ENCODE results near the gene BCAP29. TPM values are rescaled to one million over a fixed set of nuclear protein-coding genes. Genes with fewer than 3 reads are reported as not detected.

BCAP29 gene
- total RNA-seq, 1 donor from 2014 or later: 54.9 TPM

DNA sequence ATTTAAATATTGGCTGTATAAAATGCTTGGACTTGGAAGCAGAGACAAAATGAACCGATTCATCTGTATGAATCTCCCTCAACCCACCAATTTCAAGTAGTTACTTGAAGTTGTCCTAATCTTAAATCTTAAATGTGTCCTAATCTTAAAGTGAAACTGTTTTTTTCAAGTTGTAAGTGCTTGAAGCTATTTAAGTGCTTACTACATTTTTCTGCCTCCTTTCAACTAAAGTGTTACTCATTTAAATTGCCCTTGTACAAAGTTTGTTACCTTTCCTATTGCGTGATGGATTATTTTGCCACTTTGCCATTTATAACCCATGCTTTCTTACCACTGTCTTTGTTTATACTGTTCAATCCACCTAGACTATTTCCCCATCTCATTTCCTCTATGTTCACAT is 2.8 kb downstream of the BCAP29 start:
- Histone ChIP-seq H3K4me2 (ENCODE audit: low read length) (no peak overlapping the region), H3K9me3 (ENCODE audit: insufficient read depth, low read depth, low read length) (no peaks in the 10 kb centered on the region), H3K79me2 (ENCODE audit: insufficient read depth, low read length) (peaks cover 55% of the 10 kb centered on the region), H3K4me1 (ENCODE audit: insufficient read depth, low read length) (peaks cover 7% of the 10 kb centered on the region), H3K27ac (ENCODE audit: low read depth, low read length) (no peak overlapping the region), H3K36me3 (ENCODE audit: insufficient read depth, low read length) (peaks cover 8% of the 10 kb centered on the region), H2AFZ (ENCODE audit: low read depth, low read length) (no peak overlapping the region), H3K27me3 (ENCODE audit: insufficient read depth, low read length) (no peaks in the 10 kb centered on the region), H3K9ac (ENCODE audit: low read length) (no peak overlapping the region), H4K20me1 (ENCODE audit: insufficient read depth, low read length) (peaks cover 3% of the 10 kb centered on the region), H3K4me3 (ENCODE audit: insufficient read depth, low read depth, low read length) (no peak overlapping the region)
- no peak overlapping the region for H3K4me3 Mint-ChIP-seq (ENCODE audit: unreplicated experiment)
- FAIRE-seq: no peak
- peak; percentile 11 for DNase-seq (ENCODE audit: low read depth)
- H3K9me3 Mint-ChIP-seq (ENCODE audit: unreplicated experiment): no peaks in the 10 kb centered on the region
- no peak for TF ChIP-seq CTCF (IDR thresholded peaks at IDR 0.05; ENCODE audit: insufficient read depth, low read depth, low read length)
- H3K27me3 Mint-ChIP-seq (ENCODE audit: low read depth, unreplicated experiment): no peaks in the 10 kb centered on the region
- H3K27ac Mint-ChIP-seq (ENCODE audit: unreplicated experiment): no peak overlapping the region
- peaks cover 6% of the 10 kb centered on the region for H3K36me3 Mint-ChIP-seq (ENCODE audit: low read depth, unreplicated experiment)
- peaks cover 7% of the 10 kb centered on the region for H3K4me1 Mint-ChIP-seq (ENCODE audit: low read depth, unreplicated experiment)

- Histone ChIP-seq H3K27me3 (ENCODE audit: insufficient read depth, low read length) (no peaks in the 10 kb centered on the region), H3K4me3 (ENCODE audit: insufficient read depth, low read depth, low read length) (no peak overlapping the region), H3K9me3 (ENCODE audit: insufficient read depth, low read depth, low read length) (no peaks in the 10 kb centered on the region), H2AFZ (ENCODE audit: low read depth, low read length) (no peak overlapping the region), H3K79me2 (ENCODE audit: insufficient read depth, low read length) (peaks cover 58% of the 10 kb centered on the region), H4K20me1 (ENCODE audit: insufficient read depth, low read length) (peaks cover 3% of the 10 kb centered on the region), H3K4me2 (ENCODE audit: low read length) (no peak overlapping the region), H3K4me1 (ENCODE audit: insufficient read depth, low read length) (peaks cover 7% of the 10 kb centered on the region), H3K9ac (ENCODE audit: low read length) (no peak overlapping the region), H3K36me3 (ENCODE audit: insufficient read depth, low read length) (peaks cover 8% of the 10 kb centered on the region), H3K27ac (ENCODE audit: low read depth, low read length) (no peak overlapping the region)
- no peak for TF ChIP-seq CTCF (IDR thresholded peaks at IDR 0.05; ENCODE audit: insufficient read depth, low read depth, low read length)
- TF ChIP-seq EZH2 (IDR thresholded peaks at IDR 0.05; ENCODE audit: insufficient read depth, low read length): no peak
- DNase-seq (ENCODE audit: low read depth) (no peak), FAIRE-seq (no peak)
- H3K4me3 Mint-ChIP-seq (ENCODE audit: unreplicated experiment): no peak overlapping the region
- H3K27ac Mint-ChIP-seq (ENCODE audit: unreplicated experiment): no peak overlapping the region
- peaks cover 15% of the 10 kb centered on the region for H3K36me3 Mint-ChIP-seq (ENCODE audit: low read depth, unreplicated experiment)
- H3K27me3 Mint-ChIP-seq (ENCODE audit: low read depth, unreplicated experiment): no peaks in the 10 kb centered on the region
- H3K4me1 Mint-ChIP-seq (ENCODE audit: low read depth, unreplicated experiment): peaks cover 7% of the 10 kb centered on the region
- H3K9me3 Mint-ChIP-seq (ENCODE audit: unreplicated experiment): no peaks in the 10 kb centered on the region
Measured at GRCh38 chr7:107584716-107585115, 4.7 kb downstream of the BCAP29 start.

DNA sequence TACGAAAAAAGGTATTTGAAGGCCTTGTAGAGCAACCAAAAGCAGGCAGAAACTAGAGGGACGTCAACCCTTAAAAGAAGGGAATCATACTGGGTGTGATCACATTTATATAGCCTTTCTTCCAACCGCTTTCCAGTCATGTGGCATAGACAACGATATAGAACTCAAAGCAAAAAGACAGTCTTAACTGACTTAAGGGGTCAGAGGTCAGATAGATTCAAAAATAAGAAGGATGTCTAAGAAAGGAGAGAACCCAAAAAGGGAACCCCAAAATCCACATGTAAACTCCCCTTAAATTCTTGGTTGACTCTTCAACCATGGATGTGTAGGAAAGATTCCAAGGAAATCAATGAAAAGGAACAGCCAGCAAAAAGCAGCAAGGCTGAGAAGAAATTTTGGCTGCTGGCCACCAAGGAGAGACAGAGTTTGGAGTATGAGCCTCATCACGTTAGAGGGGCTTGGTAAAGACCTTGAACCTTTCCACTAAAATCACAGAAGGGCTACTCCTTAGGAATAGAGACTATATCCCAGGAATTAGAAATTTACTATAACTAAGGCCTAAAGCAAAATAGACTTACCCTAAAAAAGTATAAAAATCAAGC is 8.6 kb downstream of the BCAP29 start:
- peaks cover 21% of the 10 kb centered on the region for H3K79me2 ChIP-seq (ENCODE audit: insufficient read depth, low read length)
- H3K4me3 Mint-ChIP-seq (ENCODE audit: unreplicated experiment): no peak overlapping the region
- DNase-seq (ENCODE audit: low read depth): no peak
- H3K9me3 Mint-ChIP-seq (ENCODE audit: unreplicated experiment): no peaks in the 10 kb centered on the region
- H3K27ac Mint-ChIP-seq (ENCODE audit: unreplicated experiment): no peak overlapping the region
- H3K4me3 ChIP-seq (ENCODE audit: insufficient read depth, low read depth, low read length): no peak overlapping the region
- H3K9me3 ChIP-seq (ENCODE audit: insufficient read depth, low read depth, low read length): no peaks in the 10 kb centered on the region
- peaks cover 8% of the 10 kb centered on the region for H3K36me3 ChIP-seq (ENCODE audit: insufficient read depth, low read length)
- H3K4me2 ChIP-seq (ENCODE audit: low read length): no peak overlapping the region
- peaks cover 4% of the 10 kb centered on the region for H3K4me1 Mint-ChIP-seq (ENCODE audit: low read depth, unreplicated experiment)
- TF ChIP-seq EZH2 (IDR thresholded peaks at IDR 0.05; ENCODE audit: insufficient read depth, low read length): no peak
- no peak for TF ChIP-seq CTCF (IDR thresholded peaks at IDR 0.05; ENCODE audit: insufficient read depth, low read depth, low read length)
- H4K20me1 ChIP-seq (ENCODE audit: insufficient read depth, low read length): peaks cover 3% of the 10 kb centered on the region
- no peaks in the 10 kb centered on the region for H3K27me3 ChIP-seq (ENCODE audit: insufficient read depth, low read length)
- peaks cover 20% of the 10 kb centered on the region for H3K36me3 Mint-ChIP-seq (ENCODE audit: low read depth, unreplicated experiment)
- H3K4me1 ChIP-seq (ENCODE audit: insufficient read depth, low read length): no peaks in the 10 kb centered on the region
- H3K9ac ChIP-seq (ENCODE audit: low read length): no peak overlapping the region
- no peak overlapping the region for H2AFZ ChIP-seq (ENCODE audit: low read depth, low read length)
- no peak for FAIRE-seq
- H3K27ac ChIP-seq (ENCODE audit: low read depth, low read length): no peak overlapping the region
- H3K27me3 Mint-ChIP-seq (ENCODE audit: low read depth, unreplicated experiment): no peaks in the 10 kb centered on the region

All from astrocyte (in vitro differentiated cells and primary cell).